NT2/D1 (cell line): ENCODE data around the gene MRO.

Source experiments
- DNase-seq: peaks from one replicate; pipeline ENCODE4 v3.0.0-alpha.2; 2011; ENCODE audit warnings: low read depth, low spot score
- H3K27me3 ChIP-seq: 2 replicates; pipeline ENCODE4 v1.6.0; 2011; ENCODE audit warnings: mild to moderate bottlenecking; ENCODE audit not compliant: insufficient read length, insufficient read depth
- H3K36me3 ChIP-seq: 2 replicates; pipeline ENCODE4 v1.6.1; 2011; ENCODE audit warnings: mild to moderate bottlenecking, low read length, mixed read lengths; ENCODE audit not compliant: insufficient read depth, insufficient read length
- H3K4me1 ChIP-seq: 2 replicates; pipeline ENCODE4 v1.5.1; 2011; ENCODE audit not compliant: insufficient read depth, insufficient read length
- H3K4me3 ChIP-seq: 2 replicates; pipeline ENCODE4 v1.5.1; 2011; ENCODE audit warnings: low read depth; ENCODE audit not compliant: insufficient read length
- H3K9ac ChIP-seq: 2 replicates; pipeline ENCODE4 v1.6.0; 2011; ENCODE audit warnings: low read depth; ENCODE audit not compliant: insufficient read length
- H3K9me3 ChIP-seq: 2 replicates; pipeline ENCODE4 v1.5.1; 2011; ENCODE audit warnings: mild to moderate bottlenecking, low read length; ENCODE audit not compliant: insufficient read depth
- SUZ12 ChIP-seq: IDR thresholded peaks from 2 replicates; pipeline ENCODE4 v1.6.1; 2011; ENCODE audit not compliant: insufficient read length, insufficient read depth; ENCODE audit errors: extremely low read depth
- YY1 ChIP-seq: IDR thresholded peaks from 2 replicates; pipeline ENCODE4 v1.6.1; 2011; ENCODE audit not compliant: insufficient read length, insufficient read depth
- ZNF274 ChIP-seq: IDR thresholded peaks from 2 replicates; pipeline ENCODE4 v1.6.1; 2011; ENCODE audit warnings: mild to moderate bottlenecking, low read depth, low read length

MRO gene

GRCh38 chr18:50775726-50776125 lies 44.1 kb downstream of the MRO start:
- Histone ChIP-seq H3K9ac (peak overlapping the region; percentile 92), H3K9me3 (no peaks in the 10 kb centered on the region), H3K4me1 (no peaks in the 10 kb centered on the region), H3K36me3 (no peaks in the 10 kb centered on the region), H3K4me3 (peak overlapping the region; percentile 71), H3K27me3 (no peaks in the 10 kb centered on the region)
- no peak for DNase-seq
- TF ChIP-seq YY1, result no peak
- TF ChIP-seq ZNF274, result no peak
- TF ChIP-seq SUZ12, result no peak

GRCh38 chr18:50775207-50775606 lies 44.6 kb downstream of the MRO start:
- Histone ChIP-seq H3K9me3 (peaks cover 4% of the 10 kb centered on the region), H3K36me3 (no peaks in the 10 kb centered on the region), H3K9ac (peak overlapping the region; percentile 92), H3K4me3 (peak overlapping the region; percentile 71), H3K4me1 (no peaks in the 10 kb centered on the region), H3K27me3 (no peaks in the 10 kb centered on the region)
- TF ChIP-seq ZNF274, result no peak
- TF ChIP-seq YY1, result no peak
- TF ChIP-seq SUZ12, result no peak
- DNase-seq, result no peak

GRCh38 chr18:50769463-50769862 lies 50.4 kb downstream of the MRO start:
- Histone ChIP-seq H3K4me1 (no peaks in the 10 kb centered on the region), H3K27me3 (no peaks in the 10 kb centered on the region), H3K9ac (no peak overlapping the region), H3K4me3 (no peak overlapping the region), H3K9me3 (peaks cover 46% of the 10 kb centered on the region), H3K36me3 (no peaks in the 10 kb centered on the region)
- no peak for DNase-seq
- TF ChIP-seq SUZ12 (no peak), YY1 (no peak), ZNF274 (no peak)

- 0 out of 2 replicates have a peak, but pooled peaks cover 7% of the 10 kb centered on the region for H3K9me3 ChIP-seq
- no peaks in the 10 kb centered on the region for H3K4me1 ChIP-seq
- DNase-seq, result no peak
- no peaks in the 10 kb centered on the region for H3K27me3 ChIP-seq
- TF ChIP-seq SUZ12 (no peak), ZNF274 (no peak)
- no peaks in the 10 kb centered on the region for H3K36me3 ChIP-seq
- H3K4me3 ChIP-seq, result no peak overlapping the region
- no peak overlapping the region for H3K9ac ChIP-seq
These were observed 62.5 kb downstream of the MRO start for GRCh38 chr18:50757358-50757757.

- H3K9me3 ChIP-seq, result 0 out of 2 replicates have a peak, but pooled peaks cover 7% of the 10 kb centered on the region
- no peak for TF ChIP-seq ZNF274
- no peak for TF ChIP-seq SUZ12
- no peak for TF ChIP-seq YY1
- no peak overlapping the region for H3K9ac ChIP-seq
- no peak overlapping the region for H3K4me3 ChIP-seq
- H3K27me3 ChIP-seq, result no peaks in the 10 kb centered on the region
- no peak for DNase-seq
- H3K36me3 ChIP-seq, result no peaks in the 10 kb centered on the region
- peaks cover 4% of the 10 kb centered on the region for H3K4me1 ChIP-seq
These were observed 65.5 kb downstream of the MRO start for GRCh38 chr18:50754297-50754696.

- H3K9ac ChIP-seq, result no peak overlapping the region
- H3K9me3 ChIP-seq, result 0 out of 2 replicates have a peak, but pooled peaks cover 7% of the 10 kb centered on the region
- no peaks in the 10 kb centered on the region for H3K27me3 ChIP-seq
- no peak overlapping the region for H3K4me3 ChIP-seq
- no peak for DNase-seq
- no peaks in the 10 kb centered on the region for H3K36me3 ChIP-seq
- peaks cover 7% of the 10 kb centered on the region for H3K4me1 ChIP-seq
- TF ChIP-seq YY1 (no peak), SUZ12 (no peak), ZNF274 (no peak)
These were observed 66.5 kb downstream of the MRO start for GRCh38 chr18:50753311-50753710.

GRCh38 chr18:50751947-50752346 lies 67.9 kb downstream of the MRO start:
- Histone ChIP-seq H3K27me3 (no peaks in the 10 kb centered on the region), H3K9me3 (peaks cover 16% of the 10 kb centered on the region; the same call in 1 of the 2 replicates), H3K4me1 (peaks cover 7% of the 10 kb centered on the region), H3K9ac (no peak overlapping the region), H3K4me3 (no peak overlapping the region), H3K36me3 (no peaks in the 10 kb centered on the region)
- TF ChIP-seq ZNF274 (no peak), SUZ12 (no peak), YY1 (no peak)
- no peak for DNase-seq
